ENCODE data around the gene FOXR2. TPM values are rescaled to one million over a fixed set of nuclear protein-coding genes. Genes with fewer than 3 reads are reported as not detected.

FOXR2 gene, protein sequence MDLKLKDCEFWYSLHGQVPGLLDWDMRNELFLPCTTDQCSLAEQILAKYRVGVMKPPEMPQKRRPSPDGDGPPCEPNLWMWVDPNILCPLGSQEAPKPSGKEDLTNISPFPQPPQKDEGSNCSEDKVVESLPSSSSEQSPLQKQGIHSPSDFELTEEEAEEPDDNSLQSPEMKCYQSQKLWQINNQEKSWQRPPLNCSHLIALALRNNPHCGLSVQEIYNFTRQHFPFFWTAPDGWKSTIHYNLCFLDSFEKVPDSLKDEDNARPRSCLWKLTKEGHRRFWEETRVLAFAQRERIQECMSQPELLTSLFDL
- not detected in 2 replicates for total RNA-seq

DNA sequence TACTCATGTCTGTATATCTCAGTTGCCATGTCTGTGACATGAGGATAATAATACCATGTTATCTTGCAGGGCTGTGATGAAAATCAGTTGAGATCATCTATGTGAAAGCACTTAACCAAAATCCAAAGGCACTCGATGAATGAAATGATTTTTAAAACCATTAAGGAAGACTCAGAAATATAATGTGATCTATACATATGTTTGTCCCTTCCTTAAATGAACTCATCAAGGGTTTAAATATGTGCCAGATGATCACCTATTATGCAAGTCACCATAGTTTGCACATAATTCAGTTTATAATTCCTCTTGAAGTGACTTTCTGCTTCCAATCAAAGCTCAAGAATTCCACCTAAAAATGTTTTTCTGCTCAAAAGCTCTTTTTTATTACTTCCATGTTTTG is at the start of gene FOXR2:
TSS of gene FOXR2 (plus strand) at position 301 of the 400 bp plus-strand sequence. CDS start 312 bp downstream, outside the sequence.

Other genes starting within 250 kb of the FOXR2 start
- gene MAGEH1, start 171.3 kb upstream of the FOXR2 start, total RNA-seq: 37.1 and 61.3 TPM in 2 replicates
- gene USP51, start 133.6 kb upstream of the FOXR2 start, total RNA-seq: 0.65 and 1.1 TPM in 2 replicates
- 4.5 and 13.1 TPM in 2 replicates for gene RRAGB, start 94.3 kb downstream of the FOXR2 start, total RNA-seq

All from epithelial cell of alveolus of lung (primary cell).